Heart right ventricle (tissue), 16 donors: ENCODE data around the gene RCAN3. TPM values are rescaled to one million over a fixed set of nuclear protein-coding genes. Genes with fewer than 3 reads are reported as not detected.
"Not testable (repeated sequence)": the region's sequence is repeated elsewhere in the genome, so short reads cannot be mapped to it uniquely, and the experiment has no call there.

Source experiments
- ATAC-seq, 8 donors: fragments of 200-7000 bp; cut with Tn5 transposase; one replicate each; pipeline ENCODE4 v1.9.1; 2020; ENCODE audit warnings: mild to moderate bottlenecking in 8 of 8, moderate library complexity in 8 of 8, moderate number of reproducible peaks in 1 of 8
- DNase-seq, 2 donors: peaks; one replicate each; pipeline ENCODE4 v3.0.0-alpha.2; 2020
- H3K27ac ChIP-seq, 10 donors: fragments of 200-600 bp; sonication (generic) in 2 of 10; one replicate each; pipeline versions ENCODE4 v1.5.0 to v1.8.0; 2020 to 2022; ENCODE audit warnings: mild to moderate bottlenecking in 3 of 10
- H3K27me3 ChIP-seq, 7 donors: fragments of 200-600 bp; one replicate each; pipeline ENCODE4 v1.8.0; 2021 to 2022; ENCODE audit warnings: mild to moderate bottlenecking in 2 of 7
- H3K36me3 ChIP-seq, 9 donors: fragments of 200-600 bp; sonication (generic) in 1 of 9; one replicate each; pipeline versions ENCODE4 v1.5.0 to v1.8.0; 2020 to 2022; ENCODE audit warnings: mild to moderate bottlenecking in 2 of 9
- H3K4me1 ChIP-seq, 9 donors: fragments of 200-600 bp; sonication (generic) in 1 of 9; one replicate each; pipeline versions ENCODE4 v1.5.0 to v1.8.0; 2020 to 2022; ENCODE audit warnings: mild to moderate bottlenecking in 4 of 9
- H3K4me3 ChIP-seq, 10 donors: fragments of 200-600 bp; sonication (generic) in 2 of 10; one replicate each; pipeline versions ENCODE4 v1.5.0 to v1.8.0; 2020 to 2022; ENCODE audit warnings: mild to moderate bottlenecking in 7 of 10, moderate library complexity in 2 of 10
- H3K9me3 ChIP-seq, 11 donors: fragments of 200-600 bp in 10 of 11; sonication (generic) in 2 of 11; one replicate each; pipeline versions ENCODE4 v1.5.0 to v1.8.0; 2013 to 2022; ENCODE audit warnings: mild to moderate bottlenecking in 2 of 11, control low read depth in 1 of 11, moderate library complexity in 1 of 11
- CTCF ChIP-seq, 9 donors: fragments of 200-600 bp; sonication (generic) in 2 of 9; IDR thresholded peaks; one replicate each; pipeline versions ENCODE4 v1.5.0 to v1.8.0; 2021 to 2022; ENCODE audit warnings: antibody characterized with exemption in 9 of 9, mild to moderate bottlenecking in 5 of 9, moderate library complexity in 1 of 9
- WGBS, 2 donors: extraction: QIAGEN DNeasy Blood & Tissue Kit; methylation state at CpG; one replicate each; pipeline ENCODE4 v1.1.7; 2013; ENCODE audit warnings: inconsistent platforms in 1 of 2; 5-methylcytosine and 5-hydroxymethylcytosine counted together
- intact Hi-C, 10 donors: fragments of 100-400 bp; cut with DNase I; formaldehyde crosslinking; loops; one replicate each; pipeline versions ENCODE4 v1.11.1 to v1.14.2; 2022
- polyA plus RNA-seq, 2 donors: library from polyadenylated mRNA; stranded (reverse); fragments of 200-250 nt; gene quantifications; one replicate each; pipeline ENCODE4 v1.2.3, GENCODE V29; 2013
- total RNA-seq, 10 donors: library from RNA; stranded (reverse); fragmentation: NEBNext Ultra II Directional in 3 of 10; extraction: Animal tissue kit (Norgen Biotek cat#: 25700) in 3 of 10; gene quantifications; one replicate each; pipeline versions ENCODE4 v1.2.1 to v1.2.4, GENCODE V29; 2021 to 2023
- donor health status: Arrhythmogenic right ventricular cardiomyopathy.
- donor health status: ischemic (EF 13 %, LVEDD 7.1; RV severe dilation, severe dysfunction).
- donor health status: healthy with polysubstance abuse.
- donor health status: DM: no; HTN: yes; CAD: no.
- donor health status: DM: no; HTN: no; CAD: no.
- donor health status: ischemic (EF 25% LVEDD 6.9; RV normal size, moderate dysfunction).
- donor health status: ischemic (EF 25% LVEDD 5.7; RV mildly dilated, moderate dysfunction).
- donor health status: healthy.
- donor health status: DM: yes; HTN: yes; CAD: no.
- donor health status: Ischemic cardiomyopathy.
- donor health status: ischemic (EF 35%, LVEDD 5.7; RV mildly dilated, moderate dysfunction).
- donor health status: nonischemic (EF 11% LVEDD 7.7; RV severe dilation, severe dysfunction).
- donor health status: DM: yes; HTN: yes; CAD: no.
- donor health status: PGD.
- donor health status: ischemic (EF 29% LVEDD 5.4; RV normal size, mild dysfunction).
- donor health status: nonischemic (EF 23%, LVEDD 6.1; RV moderate dilation, normal function).

RCAN3 gene
- total and polyA plus RNA-seq, 12 donors: 2.3 to 7.9 (median 5.5) TPM

GRCh38 chr1:24547195-24547594 lies 44.6 kb downstream of the RCAN3 start:
- TF ChIP-seq CTCF (IDR thresholded peaks at IDR 0.05): no peak
- ATAC-seq (no peak), DNase-seq (no peak)
- WGBS, 2 donors: 61 to 62% methylated on average over 5 of the region's 5 CpGs
- no peaks in the 10 kb centered on the region for H3K36me3 ChIP-seq
- H3K27me3 ChIP-seq: peaks cover 0 to 24% (median 6%) of the 10 kb centered on the region in 7 donors
- H3K4me1 ChIP-seq: no peaks in the 10 kb centered on the region
- H3K4me3 ChIP-seq: no peak overlapping the region
- H3K27ac ChIP-seq: no peak overlapping the region
- intact Hi-C loops: loop anchor here in 1 of 10 donors (10.0 kb wide), 1 partner anchor 88 kb away; no protein-coding TSS in a partner anchor
- H3K9me3 ChIP-seq: no peaks in the 10 kb centered on the region

GRCh38 chr1:24548070-24548469 lies 45.4 kb downstream of the RCAN3 start:
- Histone ChIP-seq H3K36me3 (no peaks in the 10 kb centered on the region), H3K9me3 (no peaks in the 10 kb centered on the region), H3K4me1 (no peaks in the 10 kb centered on the region), H3K27ac (no peak overlapping the region), H3K27me3 (peaks cover 0 to 27% (median 6%) of the 10 kb centered on the region in 7 donors), H3K4me3 (no peak overlapping the region)
- intact Hi-C loops: loop anchor here in 1 of 10 donors (10.0 kb wide), 1 partner anchor 87 kb away; no protein-coding TSS in a partner anchor
- WGBS, 2 donors: 85 to 88% methylated on average over 3 of the region's 3 CpGs
- DNase-seq: no peak
- no peak for TF ChIP-seq CTCF (IDR thresholded peaks at IDR 0.05)
- no peak for ATAC-seq

- 75 to 79% methylated on average over 5 of the region's 5 CpGs for WGBS, 2 donors
- intact Hi-C loops: loop anchor here in 1 of 10 donors (10.0 kb wide), 1 partner anchor 86 kb away; no protein-coding TSS in a partner anchor
- not testable (repeated sequence) for H3K9me3 ChIP-seq, H3K4me3 ChIP-seq, H3K4me1 ChIP-seq, H3K27ac ChIP-seq, DNase-seq, ATAC-seq, H3K36me3 ChIP-seq
- peaks cover 0 to 31% (median 11%) of the 10 kb centered on the region in 7 donors for H3K27me3 ChIP-seq
Measured at GRCh38 chr1:24549210-24549609, 46.6 kb downstream of the RCAN3 start.

- WGBS, 2 donors: 82 to 87% methylated on average over 13 of the region's 13 CpGs
- Histone ChIP-seq H3K4me3 (no peak overlapping the region), H3K27ac (no peak overlapping the region), H3K9me3 (no peaks in the 10 kb centered on the region), H3K36me3 (no peaks in the 10 kb centered on the region), H3K4me1 (peaks cover 0 to 9% (median 0%) of the 10 kb centered on the region in 9 donors), H3K27me3 (peaks cover 0 to 52% (median 34%) of the 10 kb centered on the region in 7 donors)
- no peak for DNase-seq
- no peak for TF ChIP-seq CTCF (IDR thresholded peaks at IDR 0.05)
- intact Hi-C loops: loop anchor here in 1 of 10 donors (10.0 kb wide), 1 partner anchor 73 kb away; no protein-coding TSS in a partner anchor
- no peak for ATAC-seq
Measured at GRCh38 chr1:24551290-24551959, 48.8 kb downstream of the RCAN3 start.
